Measurements from ENCODE around the gene GPNMB. TPM values are rescaled to one million over a fixed set of nuclear protein-coding genes. Genes with fewer than 3 reads are reported as not detected.
"Not testable (repeated sequence)": the region's sequence is repeated elsewhere in the genome, so short reads cannot be mapped to it uniquely, and the experiment has no call there.

Gene GPNMB
- 0.79 and 1.2 TPM in 2 replicates for total RNA-seq (2022)
- percentile 19 among the genes with signal in this experiment for Bru-seq, nascent RNA
- BruChase-seq, experiment 1, labeled RNA remaining after a 2-hour chase: percentile 18 among the genes with signal in this experiment
- percentile 25 among the genes with signal in this experiment for BruChase-seq, experiment 2, labeled RNA remaining after a 6-hour chase
- long read RNA-seq, partial matches to known transcripts: 0 of 3 reads
- long read RNA-seq, other reads (novel, unspliced or antisense): 0 of 3 reads

GRCh38 chr7:23246555-23246954, at the start of gene GPNMB:
GPNMB (plus strand) TSS chr7:23246775; CDS start chr7:23246858, 83 bp downstream.
- Mint-ChIP-seq H3K9me3 (ENCODE audit: unreplicated experiment) (peaks cover 1% of the 10 kb centered on the region), H3K27ac (ENCODE audit: unreplicated experiment) (no peak within 1 kb of the TSS), H3K4me3 (ENCODE audit: unreplicated experiment) (no peak within 1 kb of the TSS), H3K4me1 (ENCODE audit: low read depth, unreplicated experiment) (no peaks in the 10 kb centered on the region), H3K36me3 (ENCODE audit: insufficient read depth, unreplicated experiment) (no peaks in the 10 kb centered on the region), H3K27me3 (ENCODE audit: insufficient read depth, unreplicated experiment) (peaks cover 22% of the 10 kb centered on the region)
- Histone ChIP-seq H3K9me3 (no peaks in the 10 kb centered on the region), H3K36me3 (ENCODE audit: control insufficient read depth, insufficient read depth, low read length) (no peaks in the 10 kb centered on the region), H3K4me1 (no peaks in the 10 kb centered on the region), H3K4me3 (ENCODE audit: low read depth, low read length) (no peak within 1 kb of the TSS), H3K27me3 (replicated peaks; ENCODE audit: control insufficient read depth, insufficient read depth, low read length) (no peaks in the 10 kb centered on the region)
- TF ChIP-seq CTCF (IDR thresholded peaks at IDR 0.05; ENCODE audit: insufficient read depth in 1 of 2, low read depth in 1 of 2, low read length in 1 of 2, severe bottlenecking in 1 of 2, unreplicated experiment in 1 of 2): no peak
- BruUV-seq (replicated peaks): no TSS peak
- CTCF ChIA-PET: no interaction called here
- intact Hi-C loops (cut with micrococcal nuclease; ENCODE audit: unreplicated experiment): no loop called here
- DNase-seq: no peak
- POLR2A ChIA-PET: no interaction called here

- peaks cover 67% of the 10 kb centered on the region for H3K36me3 Mint-ChIP-seq (ENCODE audit: insufficient read depth, unreplicated experiment)
- H3K4me1 Mint-ChIP-seq (ENCODE audit: low read depth, unreplicated experiment); H3K27me3 Mint-ChIP-seq (ENCODE audit: insufficient read depth, unreplicated experiment); BruUV-seq (replicated peaks); H3K27me3 ChIP-seq (replicated peaks; ENCODE audit: control insufficient read depth, insufficient read depth, low read length); H3K4me3 Mint-ChIP-seq (ENCODE audit: unreplicated experiment); H3K9me3 ChIP-seq; POLR2A ChIA-PET; CTCF ChIA-PET; H3K27ac Mint-ChIP-seq (ENCODE audit: unreplicated experiment); H3K4me1 ChIP-seq; DNase-seq; intact Hi-C loops (cut with micrococcal nuclease; ENCODE audit: unreplicated experiment); H3K9me3 Mint-ChIP-seq (ENCODE audit: unreplicated experiment); H3K4me3 ChIP-seq (ENCODE audit: low read depth, low read length); H3K36me3 ChIP-seq (ENCODE audit: control insufficient read depth, insufficient read depth, low read length): not testable (repeated sequence)
Observed at GRCh38 chr7:23197745-23198144, 48.8 kb upstream of the GPNMB start.

- no peaks in the 10 kb centered on the region for H3K9me3 ChIP-seq
- Mint-ChIP-seq H3K9me3 (ENCODE audit: unreplicated experiment) (no peaks in the 10 kb centered on the region), H3K4me1 (ENCODE audit: low read depth, unreplicated experiment) (no peaks in the 10 kb centered on the region), H3K27me3 (ENCODE audit: insufficient read depth, unreplicated experiment) (no peaks in the 10 kb centered on the region), H3K4me3 (ENCODE audit: unreplicated experiment) (no peak overlapping the region), H3K27ac (ENCODE audit: unreplicated experiment) (no peak overlapping the region), H3K36me3 (ENCODE audit: insufficient read depth, unreplicated experiment) (peaks cover 46% of the 10 kb centered on the region)
- H3K4me1 ChIP-seq: no peaks in the 10 kb centered on the region
- POLR2A ChIA-PET: interaction anchor here (0.7 kb wide), 1 partner anchor 43 kb away, joined by 6 read pairs; no protein-coding TSS in a partner anchor
- BruUV-seq (replicated peaks): TSS peak; percentile 20
- H3K36me3 ChIP-seq (ENCODE audit: control insufficient read depth, insufficient read depth, low read length): peaks cover 1% of the 10 kb centered on the region; the same call in 1 of the 2 replicates
- H3K27me3 ChIP-seq (replicated peaks; ENCODE audit: control insufficient read depth, insufficient read depth, low read length): no peaks in the 10 kb centered on the region
- H3K4me3 ChIP-seq (ENCODE audit: low read depth, low read length): no peak overlapping the region
- intact Hi-C loops (cut with micrococcal nuclease; ENCODE audit: unreplicated experiment): no loop called here
- TF ChIP-seq CTCF (IDR thresholded peaks at IDR 0.05; ENCODE audit: insufficient read depth in 1 of 2, low read depth in 1 of 2, low read length in 1 of 2, severe bottlenecking in 1 of 2, unreplicated experiment in 1 of 2): no peak
- CTCF ChIA-PET: interaction anchor here (1.0 kb wide), 1 partner anchor 15 kb away, joined by 4 read pairs; no protein-coding TSS in a partner anchor
- no peak for DNase-seq
Observed at GRCh38 chr7:23200331-23200730, 46.2 kb upstream of the GPNMB start.
